Heart left ventricle (tissue), 13 donors: Measurements from ENCODE around the gene ARHGAP31.

Experiments
- CTCF ChIP-seq, 12 donors: fragments of 200-600 bp; sonication (generic) in 4 of 12; IDR thresholded peaks; one replicate each; pipeline versions ENCODE4 v1.5.0 to v1.8.0; 2018 to 2022; ENCODE audit warnings: antibody characterized with exemption in 12 of 12, mild to moderate bottlenecking in 5 of 12
- POLR2A ChIP-seq, 2 donors: fragments of 450-650 bp; IDR thresholded peaks; one replicate each; pipeline ENCODE4 v1.6.1; 2017; ENCODE audit warnings: antibody characterized with exemption in 2 of 2, mild to moderate bottlenecking in 2 of 2, moderate library complexity in 2 of 2
- donor health status: ischemic (EF 13 %, LVEDD 7.1; RV severe dilation, severe dysfunction).
- donor health status: DM: no; HTN: yes; CAD: no.
- donor health status: DM: no; HTN: no; CAD: no.
- donor health status: ischemic (EF 25% LVEDD 6.9; RV normal size, moderate dysfunction).
- donor health status: ischemic (EF 25% LVEDD 5.7; RV mildly dilated, moderate dysfunction).
- donor health status: ischemic (EF 35%, LVEDD 5.7; RV mildly dilated, moderate dysfunction).
- donor health status: nonischemic (EF 11% LVEDD 7.7; RV severe dilation, severe dysfunction).
- donor health status: DM: yes; HTN: yes; CAD: no.
- donor health status: PGD.
- donor health status: ischemic (EF 29% LVEDD 5.4; RV normal size, mild dysfunction).
- donor health status: nonischemic (EF 23%, LVEDD 6.1; RV moderate dilation, normal function).

GRCh38 chr3:119352034-119352609 lies 57.9 kb downstream of the ARHGAP31 start:
- TF ChIP-seq POLR2A (IDR thresholded peaks at IDR 0.05) = no peak
- no peak for TF ChIP-seq CTCF (IDR thresholded peaks at IDR 0.05)
